Breast epithelium (tissue), 3 donors: ENCODE results near the gene SLC25A14.

Experiments
- POLR2A ChIP-seq: fragments of 450-650 bp; IDR thresholded peaks from one replicate; pipeline ENCODE4 v1.6.1; 2016; ENCODE audit warnings: antibody characterized with exemption, mild to moderate bottlenecking, moderate library complexity
- TF ChIP-seq, protein P1 (sequence below), 3 donors: fragments of 450-650 bp; IDR thresholded peaks; one replicate each; pipeline ENCODE4 v1.5.1; 2016 to 2017; ENCODE audit warnings: antibody characterized with exemption in 3 of 3, mild to moderate bottlenecking in 3 of 3, moderate library complexity in 3 of 3

DNA sequence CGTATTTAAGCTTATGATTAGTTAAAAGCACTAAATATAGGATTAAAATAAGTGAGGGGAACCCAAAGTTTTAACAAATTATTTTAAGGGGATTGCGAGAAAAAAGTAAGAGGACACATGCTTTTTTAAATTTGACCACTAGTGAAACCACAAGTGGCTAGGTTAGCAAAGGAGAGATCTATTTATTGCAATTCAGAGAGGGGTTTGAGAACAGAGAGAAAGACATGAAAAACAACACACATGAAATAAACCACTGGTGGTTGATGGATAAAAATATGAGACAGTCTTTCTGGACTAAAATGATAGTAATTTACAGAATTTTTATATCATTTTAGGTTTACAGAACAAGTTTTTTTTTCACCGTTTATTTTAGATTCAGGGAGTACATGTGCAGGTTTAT, 11.8 kb downstream of the SLC25A14 start:
- TF ChIP-seq, protein P1, sequence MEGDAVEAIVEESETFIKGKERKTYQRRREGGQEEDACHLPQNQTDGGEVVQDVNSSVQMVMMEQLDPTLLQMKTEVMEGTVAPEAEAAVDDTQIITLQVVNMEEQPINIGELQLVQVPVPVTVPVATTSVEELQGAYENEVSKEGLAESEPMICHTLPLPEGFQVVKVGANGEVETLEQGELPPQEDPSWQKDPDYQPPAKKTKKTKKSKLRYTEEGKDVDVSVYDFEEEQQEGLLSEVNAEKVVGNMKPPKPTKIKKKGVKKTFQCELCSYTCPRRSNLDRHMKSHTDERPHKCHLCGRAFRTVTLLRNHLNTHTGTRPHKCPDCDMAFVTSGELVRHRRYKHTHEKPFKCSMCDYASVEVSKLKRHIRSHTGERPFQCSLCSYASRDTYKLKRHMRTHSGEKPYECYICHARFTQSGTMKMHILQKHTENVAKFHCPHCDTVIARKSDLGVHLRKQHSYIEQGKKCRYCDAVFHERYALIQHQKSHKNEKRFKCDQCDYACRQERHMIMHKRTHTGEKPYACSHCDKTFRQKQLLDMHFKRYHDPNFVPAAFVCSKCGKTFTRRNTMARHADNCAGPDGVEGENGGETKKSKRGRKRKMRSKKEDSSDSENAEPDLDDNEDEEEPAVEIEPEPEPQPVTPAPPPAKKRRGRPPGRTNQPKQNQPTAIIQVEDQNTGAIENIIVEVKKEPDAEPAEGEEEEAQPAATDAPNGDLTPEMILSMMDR (IDR thresholded peaks at IDR 0.05) = no peak
- TF ChIP-seq POLR2A = no peak
